Erythroblast (primary cell): Measurements from ENCODE around the gene ARFGAP3.

Experiments used
- GATA1 ChIP-seq: IDR thresholded peaks from 2 replicates; pipeline ENCODE4 v1.6.1; 2011; ENCODE audit warnings: low read depth, mild to moderate bottlenecking, control low read depth, low read length, moderate library complexity
- POLR2A ChIP-seq: IDR thresholded peaks from 2 replicates; pipeline ENCODE4 v1.6.1; 2011; ENCODE audit warnings: mild to moderate bottlenecking, low read length

GRCh38 chr22:42814215-42814614 lies 42.9 kb downstream of the ARFGAP3 start:
- TF ChIP-seq POLR2A = no peak
- TF ChIP-seq GATA1 = no peak
